MCF 10A (cell line): ENCODE measurements around the gene FA2H. TPM values are rescaled to one million over a fixed set of nuclear protein-coding genes. Genes with fewer than 3 reads are reported as not detected.

ENCODE experiments used
- BruUV-seq: library from RNA; stranded (reverse); fragments of 400-500 nt; replicated peaks from 2 replicates; lab custom pipeline; 2021; lab: Mats Ljungman, UMichigan
- CTCF ChIA-PET: fragments of 300-600 bp; sonication (Branson Sonifier 250); formaldehyde crosslinking; extraction: SDS; loops from one replicate; lab custom pipeline; 2021; ENCODE audit warnings: antibody characterized with exemption, inconsistent platforms; lab: Yijun Ruan, JAX
- POLR2A ChIA-PET: fragments of 300-600, 350-650 bp; sonication (Branson Sonifier 250); formaldehyde crosslinking; extraction: SDS; loops from one replicate; lab custom pipeline; 2020; ENCODE audit warnings: antibody characterized with exemption, inconsistent platforms; lab: Yijun Ruan, JAX
- DNase-seq: peaks from one replicate; pipeline ENCODE4 v3.0.0-alpha.2; 2018; ENCODE audit not compliant: unreplicated experiment
- H3K27ac Mint-ChIP-seq: one replicate; pipeline ENCODE4 v1.8.0; 2022; ENCODE audit warnings: mild to moderate bottlenecking, low read depth, mixed read lengths; ENCODE audit not compliant: unreplicated experiment
- H3K27me3 Mint-ChIP-seq: one replicate; pipeline ENCODE4 v1.8.0; 2022; ENCODE audit warnings: mixed read lengths; ENCODE audit not compliant: insufficient read depth, unreplicated experiment
- H3K36me3 Mint-ChIP-seq: one replicate; pipeline ENCODE4 v1.8.0; 2022; ENCODE audit warnings: mild to moderate bottlenecking, moderate library complexity, mixed read lengths; ENCODE audit not compliant: insufficient read depth, unreplicated experiment
- H3K4me1 Mint-ChIP-seq: one replicate; pipeline ENCODE4 v1.8.0; 2022; ENCODE audit warnings: mixed read lengths; ENCODE audit not compliant: insufficient read depth, unreplicated experiment
- H3K4me3 Mint-ChIP-seq: one replicate; pipeline ENCODE4 v1.8.0; 2022; ENCODE audit warnings: mild to moderate bottlenecking, moderate library complexity, mixed read lengths; ENCODE audit not compliant: unreplicated experiment
- H3K9me3 Mint-ChIP-seq: one replicate; pipeline ENCODE4 v1.8.0; 2022; ENCODE audit warnings: mixed read lengths; ENCODE audit not compliant: unreplicated experiment
- intact Hi-C: fragments of 100-400 bp; cut with micrococcal nuclease; formaldehyde crosslinking; loops from 2 replicates; pipeline ENCODE4 v1.14.1; 2022
- total RNA-seq: library from RNA; stranded (reverse); gene quantifications from 2 replicates; pipeline ENCODE4 v1.2.3, GENCODE V29; 2022
- TF ChIP-seq, protein P1 (sequence below): fragments of 200-600 bp; IDR thresholded peaks from one replicate; pipeline ENCODE4 v1.8.0; 2022; ENCODE audit warnings: antibody characterized with exemption, mild to moderate bottlenecking; ENCODE audit not compliant: unreplicated experiment

The FA2H gene
- total RNA-seq, 1 experiment from 2014 or later = not detected

DNA sequence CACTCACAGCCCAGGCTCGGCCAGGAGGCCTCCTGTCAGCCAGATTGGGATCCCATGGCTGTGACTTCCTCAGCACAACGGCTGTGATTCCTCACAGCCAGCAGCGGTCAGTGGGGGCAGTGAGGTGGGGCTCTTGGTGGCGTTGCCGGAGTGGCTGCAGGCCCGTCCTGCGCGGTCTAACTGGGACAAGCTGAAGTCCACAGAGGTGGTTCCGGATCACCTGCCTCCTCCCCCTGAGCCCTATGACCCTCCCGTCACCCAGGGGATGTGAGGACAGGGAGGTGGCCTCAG lies 39.5 kb downstream of the FA2H start:
- BruUV-seq = no TSS peak
- Mint-ChIP-seq H3K27ac (no peak overlapping the region), H3K27me3 (no peaks in the 10 kb centered on the region), H3K36me3 (peaks cover 10% of the 10 kb centered on the region), H3K4me3 (no peak overlapping the region), H3K4me1 (peaks cover 30% of the 10 kb centered on the region), H3K9me3 (no peaks in the 10 kb centered on the region)
- intact Hi-C loops = no loop called here
- no peak for DNase-seq
- TF ChIP-seq, protein P1, sequence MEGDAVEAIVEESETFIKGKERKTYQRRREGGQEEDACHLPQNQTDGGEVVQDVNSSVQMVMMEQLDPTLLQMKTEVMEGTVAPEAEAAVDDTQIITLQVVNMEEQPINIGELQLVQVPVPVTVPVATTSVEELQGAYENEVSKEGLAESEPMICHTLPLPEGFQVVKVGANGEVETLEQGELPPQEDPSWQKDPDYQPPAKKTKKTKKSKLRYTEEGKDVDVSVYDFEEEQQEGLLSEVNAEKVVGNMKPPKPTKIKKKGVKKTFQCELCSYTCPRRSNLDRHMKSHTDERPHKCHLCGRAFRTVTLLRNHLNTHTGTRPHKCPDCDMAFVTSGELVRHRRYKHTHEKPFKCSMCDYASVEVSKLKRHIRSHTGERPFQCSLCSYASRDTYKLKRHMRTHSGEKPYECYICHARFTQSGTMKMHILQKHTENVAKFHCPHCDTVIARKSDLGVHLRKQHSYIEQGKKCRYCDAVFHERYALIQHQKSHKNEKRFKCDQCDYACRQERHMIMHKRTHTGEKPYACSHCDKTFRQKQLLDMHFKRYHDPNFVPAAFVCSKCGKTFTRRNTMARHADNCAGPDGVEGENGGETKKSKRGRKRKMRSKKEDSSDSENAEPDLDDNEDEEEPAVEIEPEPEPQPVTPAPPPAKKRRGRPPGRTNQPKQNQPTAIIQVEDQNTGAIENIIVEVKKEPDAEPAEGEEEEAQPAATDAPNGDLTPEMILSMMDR = no peak
- POLR2A ChIA-PET = no interaction called here
- CTCF ChIA-PET = interaction anchor here (1.0 to 2.5 kb wide), 2 partner anchors 34 to 127 kb away, joined by 3 to 15 read pairs; no protein-coding TSS in a partner anchor

DNA sequence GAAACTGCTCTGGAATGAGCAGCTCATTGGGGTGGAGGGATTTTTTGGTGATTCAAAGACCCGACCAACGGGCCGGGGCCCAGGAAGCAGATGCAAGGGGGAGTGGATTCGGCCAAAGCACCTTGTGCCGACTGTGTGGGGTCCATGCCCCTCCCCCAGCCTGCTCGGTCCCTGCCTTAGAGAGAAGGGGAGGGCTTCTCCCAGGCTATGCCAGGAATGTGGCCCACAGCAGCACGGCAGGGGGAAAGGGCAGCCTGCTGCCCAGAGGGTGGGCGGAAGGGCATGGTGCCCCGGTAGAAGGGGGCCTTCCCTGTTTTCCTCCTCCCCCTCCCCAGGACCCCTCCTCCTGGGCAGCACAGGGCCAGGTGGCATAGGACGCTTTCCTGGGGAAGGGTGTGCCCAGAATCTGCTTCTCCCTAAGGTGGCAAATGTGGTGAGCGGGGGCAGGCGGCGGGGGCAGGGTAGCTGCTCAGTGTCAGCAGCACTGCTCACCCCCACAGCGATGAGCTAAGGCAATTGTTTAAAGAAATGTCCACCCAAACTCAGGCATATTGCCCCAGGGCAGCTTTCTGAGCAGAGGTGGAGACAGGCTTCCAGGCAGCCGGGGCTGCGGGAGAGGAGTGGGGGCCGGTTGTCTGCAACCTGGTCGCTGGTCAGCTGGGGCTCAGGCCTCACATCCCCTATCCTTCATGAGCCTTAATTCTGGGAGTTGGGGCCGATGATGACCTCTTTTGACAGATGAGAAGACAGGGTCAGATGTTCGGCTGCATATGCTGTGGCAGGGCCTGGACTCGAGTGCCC lies 40.1 kb downstream of the FA2H start:
- TF ChIP-seq, protein P1 = no peak
- intact Hi-C loops = no loop called here
- BruUV-seq = no TSS peak
- Mint-ChIP-seq H3K27me3 (no peaks in the 10 kb centered on the region), H3K4me1 (peaks cover 25% of the 10 kb centered on the region), H3K4me3 (no peak overlapping the region), H3K9me3 (no peaks in the 10 kb centered on the region), H3K36me3 (peaks cover 10% of the 10 kb centered on the region), H3K27ac (no peak overlapping the region)
- ChIA-PET POLR2A (no interaction called here), CTCF (interaction anchor here (1.0 to 2.8 kb wide), 3 partner anchors 33 to 128 kb away, joined by 3 to 19 read pairs (median 15); no protein-coding TSS in a partner anchor)
- no peak for DNase-seq

DNA sequence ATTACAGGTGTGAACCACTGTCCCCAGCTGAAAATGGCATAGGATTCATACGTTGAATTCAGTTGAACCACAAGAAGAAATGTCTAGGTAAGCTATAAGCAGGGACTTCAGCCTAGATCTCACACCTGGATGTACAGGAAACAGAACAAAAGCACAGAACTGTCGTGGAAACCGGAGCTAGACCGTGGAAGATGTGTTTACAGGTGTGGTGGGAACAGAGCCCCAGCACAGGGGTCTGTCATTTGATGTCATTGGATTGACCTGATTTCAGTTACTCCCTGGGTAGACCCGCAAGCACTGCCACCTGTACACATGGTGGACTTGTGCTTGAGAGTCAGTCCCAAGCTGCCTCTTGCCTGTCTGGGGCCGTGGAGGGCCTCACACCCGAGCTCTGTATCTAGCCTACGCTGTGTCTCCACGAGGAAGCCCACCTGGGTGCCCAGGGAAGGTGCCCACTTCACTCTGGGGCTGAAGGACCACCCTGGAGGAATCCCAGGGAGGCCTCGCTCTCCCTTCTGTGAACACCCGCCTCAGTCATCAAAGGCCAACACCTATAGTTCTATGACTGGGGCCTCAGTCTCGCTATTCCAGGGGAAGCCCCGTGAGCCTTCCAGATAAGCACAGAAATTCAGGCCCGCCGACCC lies 41.8 kb downstream of the FA2H start:
- H3K27ac Mint-ChIP-seq = no peak overlapping the region
- intact Hi-C loops = no loop called here
- BruUV-seq = no TSS peak
- H3K9me3 Mint-ChIP-seq = no peaks in the 10 kb centered on the region
- DNase-seq = no peak
- TF ChIP-seq, protein P1 = no peak
- H3K36me3 Mint-ChIP-seq = peaks cover 10% of the 10 kb centered on the region
- POLR2A ChIA-PET = interaction anchor here (0.9 kb wide), 1 partner anchor 15 kb away, joined by 3 read pairs; no protein-coding TSS in a partner anchor
- no peaks in the 10 kb centered on the region for H3K27me3 Mint-ChIP-seq
- H3K4me3 Mint-ChIP-seq = no peak overlapping the region
- CTCF ChIA-PET = interaction anchor here (2.8 kb wide), 1 partner anchor 130 kb away, joined by 19 read pairs; no protein-coding TSS in a partner anchor
- H3K4me1 Mint-ChIP-seq = peaks cover 13% of the 10 kb centered on the region

DNA sequence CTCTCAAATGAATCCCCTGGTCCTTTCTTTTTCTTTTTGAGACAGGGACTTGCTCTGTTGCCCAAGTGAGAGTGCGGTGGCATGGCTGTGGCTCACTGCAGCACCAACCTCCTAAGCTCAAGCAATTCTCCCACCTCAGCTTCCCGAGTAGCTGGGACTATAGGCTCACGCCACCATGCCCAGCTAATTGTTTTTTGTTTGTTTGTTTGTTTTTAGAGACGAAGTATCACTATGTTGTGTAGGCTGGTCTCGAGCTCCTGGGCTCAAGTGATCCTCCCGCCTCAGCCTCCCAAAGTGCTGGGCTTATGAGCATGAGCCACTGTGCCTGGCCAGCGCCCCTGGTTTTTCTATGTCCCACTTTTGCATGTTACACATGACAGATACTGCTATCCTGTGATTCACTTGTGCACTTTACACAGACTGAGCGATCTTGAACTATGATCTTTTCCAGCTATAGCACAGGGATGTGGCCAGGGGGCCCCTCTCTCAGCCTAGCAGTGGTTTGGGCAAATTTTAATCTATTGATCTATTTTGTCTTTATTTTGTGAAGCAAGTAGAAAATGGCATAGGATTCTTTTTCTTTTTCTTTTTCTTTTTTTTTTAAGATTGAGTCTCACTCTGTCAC lies 42.7 kb downstream of the FA2H start:
- Mint-ChIP-seq H3K36me3 (peaks cover 8% of the 10 kb centered on the region), H3K27me3 (no peaks in the 10 kb centered on the region), H3K27ac (no peak overlapping the region), H3K4me1 (peaks cover 6% of the 10 kb centered on the region), H3K9me3 (peaks cover 7% of the 10 kb centered on the region), H3K4me3 (no peak overlapping the region)
- BruUV-seq = no TSS peak
- TF ChIP-seq, protein P1 = no peak
- intact Hi-C loops = no loop called here
- ChIA-PET POLR2A (interaction anchor here (0.5 to 0.9 kb wide), 3 partner anchors 14 to 1186 kb away, joined by 3 to 4 read pairs (median 3); no protein-coding TSS in a partner anchor), CTCF (interaction anchor here (0.8 to 2.8 kb wide), 2 partner anchors 40 to 131 kb away, joined by 3 to 19 read pairs; no protein-coding TSS in a partner anchor)
- DNase-seq = no peak
